HG02884 (cell line): Measurements from ENCODE around the gene ACADVL.

Experiments used
- ATAC-seq: cut with Tn5 transposase; IDR thresholded peaks from one replicate; pipeline ENCODE4 v1.9.1; 2021; ENCODE audit warnings: mild to moderate bottlenecking, moderate library complexity; ENCODE audit not compliant: unreplicated experiment

Gene ACADVL

GRCh38 chr17:7250695-7251627 lies 31.2 kb downstream of the ACADVL start:
- ATAC-seq = no peak

DNA sequence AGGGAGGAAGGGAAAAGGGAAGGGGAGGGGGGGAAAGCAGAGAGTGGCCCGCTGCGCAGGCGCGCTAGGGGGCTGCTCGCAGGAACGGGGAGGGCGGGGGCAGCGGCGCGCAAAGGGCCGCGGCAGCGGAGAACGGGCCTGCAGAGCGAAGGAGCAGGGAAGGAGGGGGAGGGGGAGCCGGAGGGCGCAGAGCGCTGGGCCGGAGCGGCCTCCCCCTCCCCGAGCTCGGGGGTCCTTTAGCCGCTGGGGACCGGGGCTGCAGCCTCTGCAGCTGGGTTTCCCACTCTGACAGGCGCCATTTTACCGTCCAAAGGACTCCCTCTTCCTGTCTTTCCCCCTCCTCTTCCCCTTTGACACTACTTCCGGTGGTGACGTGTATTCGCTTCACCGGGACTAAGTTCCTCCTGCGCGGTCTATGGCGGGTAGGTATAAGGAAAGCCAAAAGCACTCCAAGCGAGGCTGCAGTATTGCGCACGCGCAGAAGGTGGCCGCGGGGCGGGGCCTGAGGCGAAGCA lies 32.0 kb downstream of the ACADVL start, which contains the start of gene CTDNEP1:
Gene CTDNEP1, minus strand, starts transcription at position 74 of the 515 bp plus-strand sequence. CDS start 438 bp downstream, outside the sequence.
- ATAC-seq = peak; percentile 75

GRCh38 chr17:7252176-7253043 lies 32.7 kb downstream of the ACADVL start, which contains the start of gene ELP5:
Gene ELP5 (plus strand): TSS chr17:7252215. CDS start chr17:7252551, 336 bp downstream.
- peak; percentile 46 for ATAC-seq

DNA sequence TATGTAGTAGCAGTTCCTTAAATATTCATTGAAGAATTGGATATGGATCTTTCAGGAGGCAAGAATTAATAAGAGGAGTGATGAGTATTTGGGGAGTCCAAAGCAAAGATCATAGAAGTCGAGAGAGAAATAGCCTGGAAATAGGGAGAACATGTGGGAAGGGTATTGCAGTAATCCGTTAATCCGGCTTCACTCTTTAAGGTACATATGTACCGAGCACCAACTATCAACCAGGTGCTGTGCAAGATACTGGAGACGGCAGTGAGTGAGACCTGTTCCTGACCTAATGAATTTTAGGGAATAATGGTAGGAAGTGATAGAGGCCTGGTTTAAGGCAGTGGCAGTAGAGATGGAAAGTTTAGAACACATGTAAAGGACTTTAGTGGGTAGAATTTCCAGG lies 33.3 kb downstream of the ACADVL start:
- no peak for ATAC-seq

DNA sequence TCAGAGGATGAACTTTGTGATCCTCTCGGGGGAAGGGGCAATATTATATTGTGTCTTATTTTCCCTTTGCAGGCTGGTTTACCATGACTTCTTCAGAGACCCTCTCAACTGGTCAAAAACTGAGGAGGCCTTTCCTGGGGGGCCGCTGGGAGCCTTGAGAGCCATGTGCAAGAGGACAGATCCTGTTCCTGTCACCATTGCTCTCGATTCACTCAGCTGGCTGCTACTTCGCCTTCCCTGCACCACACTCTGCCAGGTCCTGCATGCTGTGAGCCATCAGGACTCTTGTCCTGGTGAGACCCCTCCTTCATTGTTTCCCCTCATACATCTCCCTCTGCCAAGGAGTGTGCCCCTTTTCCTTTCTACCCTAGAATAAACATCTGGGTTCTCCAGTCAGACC lies 34.8 kb downstream of the ACADVL start:
- ATAC-seq = no peak

GRCh38 chr17:7256766-7257456 lies 37.2 kb downstream of the ACADVL start:
- ATAC-seq = no peak

DNA sequence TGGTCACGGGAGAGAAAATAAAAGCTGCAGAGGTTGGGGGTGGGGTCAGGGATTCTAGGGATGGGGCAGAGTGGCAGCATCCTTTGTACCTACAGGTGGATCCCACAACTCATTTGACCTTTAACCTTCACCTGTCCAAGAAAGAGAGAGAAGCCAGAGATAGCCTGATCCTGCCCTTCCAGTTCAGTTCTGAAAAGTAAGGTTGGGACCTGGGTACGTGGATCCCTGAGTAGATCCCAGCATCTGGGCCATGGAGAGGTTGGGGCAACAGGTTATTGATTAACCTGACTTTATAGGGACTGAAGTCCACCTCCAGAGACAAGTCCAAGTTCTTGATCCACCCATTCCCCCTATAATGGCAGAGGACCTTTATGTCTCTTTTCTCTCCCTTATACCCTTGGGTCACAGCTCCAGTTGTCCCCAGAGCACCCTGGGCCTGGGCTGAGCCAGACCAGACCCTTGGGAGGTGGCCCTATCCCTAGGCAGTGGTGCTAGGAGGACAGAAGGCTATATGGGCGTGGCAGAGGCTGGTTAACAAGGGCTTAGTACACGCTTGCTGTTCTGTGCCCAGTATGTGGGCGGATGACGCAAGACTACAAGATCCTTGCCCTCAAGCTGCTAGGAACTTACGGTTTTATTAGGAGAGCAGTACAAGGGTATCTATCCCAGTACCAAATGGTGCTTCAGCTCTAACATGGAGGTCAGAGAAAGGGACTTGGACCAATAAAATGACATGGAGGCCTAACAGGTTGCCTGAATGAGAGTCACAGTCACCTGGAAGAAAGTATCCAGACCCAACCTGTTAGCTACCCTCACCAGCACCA lies 39.2 kb downstream of the ACADVL start:
- ATAC-seq = no peak

DNA sequence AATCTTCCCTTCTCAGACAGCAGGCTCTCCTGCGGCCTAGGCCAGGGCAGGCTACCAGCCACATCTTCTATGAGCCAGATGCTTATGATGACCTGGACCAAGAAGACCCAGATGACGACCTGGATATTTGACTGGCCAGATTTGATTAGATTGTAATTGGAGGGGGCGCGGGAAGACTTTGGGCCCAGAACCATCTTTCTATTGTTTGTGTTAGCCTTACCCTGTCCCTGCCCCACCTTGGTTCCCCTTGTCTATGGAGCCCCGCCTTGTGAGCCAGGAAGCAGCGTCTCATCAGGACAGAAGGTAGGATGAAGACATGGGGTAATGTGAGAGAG lies 39.8 kb downstream of the ACADVL start:
- ATAC-seq = no peak

GRCh38 chr17:7260151-7260550 lies 40.4 kb downstream of the ACADVL start:
- ATAC-seq = no peak

GRCh38 chr17:7260651-7261378 lies 41.1 kb downstream of the ACADVL start:
- no peak for ATAC-seq

GRCh38 chr17:7261379-7262191 lies 41.8 kb downstream of the ACADVL start:
- no peak for ATAC-seq

DNA sequence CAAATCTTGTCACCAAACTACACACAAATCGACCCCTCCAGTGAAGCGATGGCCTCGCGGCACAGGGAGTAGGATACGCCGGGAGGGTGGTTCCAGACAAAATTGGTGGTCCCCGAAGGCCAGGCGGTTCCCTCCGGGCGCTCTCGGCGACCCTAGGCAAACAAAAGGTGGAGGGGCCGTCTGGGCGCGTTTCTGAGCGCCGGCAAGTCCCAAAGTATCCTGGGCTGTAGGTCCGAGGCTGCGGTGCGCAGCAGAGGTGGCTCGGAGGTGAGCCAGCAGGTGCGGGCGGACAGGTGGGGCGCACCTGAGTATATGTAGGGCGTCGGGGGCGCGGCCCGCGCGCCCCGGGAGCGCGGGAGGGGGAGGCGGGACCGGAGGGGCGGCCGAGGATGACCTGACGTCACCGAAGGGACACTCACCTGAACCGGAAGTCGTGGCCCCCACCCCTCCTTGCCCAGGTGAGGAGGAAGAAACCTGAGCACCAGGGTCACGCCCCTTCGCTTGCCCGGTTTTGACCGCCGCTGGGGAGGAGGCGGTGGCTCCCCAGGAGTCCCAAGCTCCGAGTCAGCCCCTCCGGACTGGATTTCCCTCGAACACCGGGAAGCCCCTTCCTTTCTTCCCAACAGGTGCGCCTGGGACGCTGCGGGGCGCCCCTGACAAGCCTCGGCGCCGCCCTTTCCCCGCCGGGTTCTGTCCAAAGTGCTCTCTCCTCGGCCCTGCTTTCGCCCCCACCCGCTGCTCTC lies 42.6 kb downstream of the ACADVL start, which contains the start of gene CLDN7:
Gene CLDN7, minus strand, starts transcription at position 287 of the 743 bp plus-strand sequence. CDS start 435 bp downstream, outside the sequence.
- ATAC-seq = no peak

DNA sequence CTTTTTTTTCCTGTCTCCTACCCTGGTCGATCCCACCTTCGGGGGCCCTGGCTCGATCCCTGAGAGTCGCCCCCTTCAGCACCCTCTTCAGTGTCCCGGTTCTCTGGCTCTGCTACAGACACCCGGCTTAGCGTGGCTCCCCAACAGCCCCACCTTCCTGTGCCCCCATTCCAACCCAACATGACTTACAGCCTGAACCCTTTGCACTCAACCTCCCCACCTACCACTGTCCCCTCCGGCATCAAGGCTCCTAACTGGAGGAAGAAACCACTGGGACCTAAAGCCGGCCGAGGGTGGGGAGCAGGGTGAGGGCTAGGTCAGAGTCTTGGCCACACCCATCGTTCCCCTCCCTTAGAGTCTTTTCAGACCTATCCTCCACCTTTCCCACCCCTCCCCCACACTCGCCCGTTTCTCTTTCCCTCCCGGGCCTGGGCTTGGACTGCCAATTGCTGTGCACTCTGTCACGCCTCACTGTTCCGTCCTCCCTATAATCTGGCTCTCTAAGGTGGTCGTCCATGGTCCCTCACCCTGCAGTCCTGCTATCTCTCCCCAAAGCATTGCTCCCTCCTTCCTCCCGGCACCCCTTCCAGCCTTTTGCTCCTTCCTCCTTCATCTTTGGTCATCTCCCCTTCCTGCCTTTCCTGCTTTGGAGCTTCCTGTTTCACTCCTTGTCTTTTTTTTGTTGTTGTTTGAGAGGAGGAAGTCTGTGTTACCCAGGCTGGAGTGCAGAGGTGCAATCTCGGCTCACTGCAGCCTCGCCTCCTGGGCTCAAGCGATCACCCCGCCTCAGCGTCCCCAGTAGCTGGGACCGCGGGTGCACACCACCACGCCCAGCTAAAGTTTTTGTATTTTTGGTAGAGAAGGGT lies 43.4 kb downstream of the ACADVL start:
- no peak for ATAC-seq

GRCh38 chr17:7263801-7264078 lies 44.0 kb downstream of the ACADVL start:
- ATAC-seq = no peak

DNA sequence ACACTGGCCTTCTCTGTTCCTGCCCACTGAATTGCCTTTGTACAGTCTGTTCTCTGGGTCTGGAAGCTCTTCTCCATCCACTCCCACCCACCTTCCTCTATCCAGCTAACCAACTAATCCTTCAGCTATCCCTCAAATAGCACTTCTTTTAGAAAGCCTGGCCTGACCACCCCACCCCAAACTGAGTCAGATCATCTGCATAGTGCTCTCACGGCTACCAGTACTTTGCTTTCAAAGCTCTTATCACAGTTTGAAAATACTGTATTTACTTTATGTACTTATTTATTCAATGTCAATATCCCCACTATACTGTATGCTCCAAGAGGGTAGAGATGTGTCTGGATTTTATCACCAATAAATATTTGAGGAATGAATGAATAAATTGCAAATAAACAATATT lies 47.0 kb downstream of the ACADVL start:
- ATAC-seq = no peak
